K562 (cell line): ENCODE results near the gene JPT1. TPM values are rescaled to one million over a fixed set of nuclear protein-coding genes. Genes with fewer than 3 reads are reported as not detected.

Experiments
- ATAC-seq: fragments of 200-7000 bp; cut with Tn5 transposase; 3 replicates; pipeline ENCODE4 v1.9.1; 2020; ENCODE audit warnings: moderate library complexity
- BruUV-seq: library from RNA; stranded (reverse); fragments of 400-500 nt; replicated peaks from 2 replicates; lab custom pipeline; 2021; lab: Mats Ljungman, UMichigan
- CTCF ChIA-PET: fragments of 300-600 bp; formaldehyde crosslinking; extraction: SDS; loops from one replicate; lab custom pipeline; 2021; ENCODE audit warnings: low intra/inter-chr PET ratio; lab: Yijun Ruan, JAX
- POLR2A ChIA-PET: fragments of 300-600, 350-650 bp; sonication (Branson Sonifier 250); formaldehyde crosslinking; extraction: SDS; loops from one replicate; lab custom pipeline; 2021; ENCODE audit warnings: antibody characterized with exemption, inconsistent platforms; lab: Yijun Ruan, JAX
- DNase-seq, 4 experiments: peaks; one replicate each; pipeline versions ENCODE4 v3.0.0 to v3.0.0-alpha.2; 2011 to 2018; ENCODE audit warnings: low spot score in 3 of 4, mixed read lengths in 3 of 4; ENCODE audit errors: extremely low read depth in 1 of 4
- FAIRE-seq: peaks from 2 replicates; lab custom pipeline; 2011; peaks lifted over from hg19 to GRCh38; lab: Jason Lieb, UNC
- H2AFZ ChIP-seq: 2 replicates; pipeline ENCODE4 v1.6.0; 2011; ENCODE audit warnings: low read depth, low read length, control low read depth, inconsistent platforms
- H3K27ac ChIP-seq: fragments of 200-600 bp; 3 replicates; pipeline ENCODE4 v1.8.0; 2011; ENCODE audit warnings: low read depth, mild to moderate bottlenecking, control low read depth, inconsistent platforms, low read length, moderate library complexity, mixed read lengths; ENCODE audit errors: extremely low read depth
- H3K27me3 ChIP-seq, 2 experiments: fragments of 300-600 bp in 1 of 2; 2 replicates in 1 of 2; 3 replicates in 1 of 2; pipeline versions ENCODE4 v1.6.0 to v1.8.0; 2011; ENCODE audit warnings: inconsistent platforms in 2 of 2, low read length in 2 of 2, mild to moderate bottlenecking in 1 of 2, mixed read lengths in 1 of 2, moderate library complexity in 1 of 2; ENCODE audit not compliant: control insufficient read depth in 2 of 2, insufficient read depth in 2 of 2
- H3K36me3 ChIP-seq: fragments of 300-600 bp; 3 replicates; pipeline ENCODE4 v1.8.0; 2011; ENCODE audit warnings: mild to moderate bottlenecking, low read length, inconsistent platforms; ENCODE audit not compliant: control insufficient read depth, insufficient read depth
- H3K4me1 ChIP-seq, 2 experiments: fragments of 200-600 bp in 1 of 2; replicated peaks in 1 of 2; 2 replicates in 1 of 2; 3 replicates in 1 of 2; pipeline versions ENCODE4 v1.5.1 to v1.8.0; 2011; ENCODE audit warnings: inconsistent platforms in 2 of 2, low read length in 2 of 2, mild to moderate bottlenecking in 1 of 2, mixed read lengths in 1 of 2, moderate library complexity in 1 of 2; ENCODE audit not compliant: control insufficient read depth in 2 of 2, insufficient read depth in 2 of 2
- H3K4me2 ChIP-seq: 2 replicates; pipeline ENCODE4 v1.6.1; 2011; ENCODE audit warnings: low read length, control low read depth, inconsistent platforms, mixed read lengths; ENCODE audit not compliant: insufficient read depth
- H3K4me3 ChIP-seq: fragments of 200-600 bp; sonication (generic), shearing (Covaris generic); 2 replicates; pipeline ENCODE4 v1.5.1; 2016; ENCODE audit warnings: control low read depth, inconsistent platforms
- H3K79me2 ChIP-seq: fragments of 200-600 bp; 3 replicates; pipeline ENCODE4 v1.8.0; 2011; ENCODE audit warnings: low read length, inconsistent platforms; ENCODE audit not compliant: control insufficient read depth, insufficient read depth
- H3K9ac ChIP-seq, 2 experiments: 2 replicates each; pipeline versions ENCODE4 v1.6.0 to v1.6.1; 2011; ENCODE audit warnings: low read depth in 2 of 2, low read length in 2 of 2, control low read depth in 1 of 2, inconsistent platforms in 1 of 2, mild to moderate bottlenecking in 1 of 2, mixed read lengths in 1 of 2; ENCODE audit not compliant: insufficient read depth in 1 of 2
- H3K9me1 ChIP-seq: one replicate; pipeline ENCODE4 v1.6.0; 2011; ENCODE audit warnings: inconsistent platforms, mild to moderate bottlenecking, low read length, moderate library complexity; ENCODE audit not compliant: control insufficient read depth, insufficient read depth
- H3K9me3 ChIP-seq: replicated peaks from 2 replicates; pipeline ENCODE4 v1.5.1; 2011; ENCODE audit warnings: low read depth, low read length, inconsistent platforms; ENCODE audit not compliant: control insufficient read depth, insufficient read depth
- H4K20me1 ChIP-seq: replicated peaks from 2 replicates; pipeline ENCODE4 v1.6.1; 2011; ENCODE audit warnings: low read length, inconsistent platforms, mixed read lengths; ENCODE audit not compliant: control insufficient read depth, insufficient read depth
- CAMTA2 ChIP-seq: fragments of 250-450 bp; sonication (Bioruptor Pico); conservative IDR thresholded peaks from 2 replicates; pipeline ENCODE4 v1.5.1; 2022
- GABPB1 ChIP-seq: sonication (generic); formaldehyde crosslinking; IDR thresholded peaks from 2 replicates; pipeline ENCODE4 v1.8.0; 2022; ENCODE audit warnings: mild to moderate bottlenecking, missing genetic modification reagents
- MEIS2 ChIP-seq: fragments of 450-650 bp; IDR thresholded peaks from 2 replicates; pipeline ENCODE4 v1.6.1; 2014; ENCODE audit warnings: mild to moderate bottlenecking; ENCODE audit not compliant: partially characterized antibody
- MTA3 ChIP-seq: fragments of 450-650 bp; formaldehyde crosslinking; IDR thresholded peaks from 2 replicates; pipeline ENCODE4 v1.6.1; 2017; ENCODE audit warnings: mild to moderate bottlenecking, borderline replicate concordance
- MYC ChIP-seq, 2 experiments: fragments of 250-450 bp in 1 of 2; sonication (Bioruptor Pico) in 1 of 2; IDR thresholded peaks; 2 replicates each; pipeline versions ENCODE4 v1.5.1 to v1.6.1; 2012 to 2021; ENCODE audit warnings: low read depth in 2 of 2, borderline replicate concordance in 1 of 2, improper control_type of control experiment in 1 of 2, low read length in 1 of 2, mild to moderate bottlenecking in 1 of 2, moderate library complexity in 1 of 2
- NRF1 ChIP-seq, 2 experiments: fragments of 450-650 bp; IDR thresholded peaks in 1 of 2; conservative IDR thresholded peaks in 1 of 2; 2 replicates each; pipeline ENCODE4 v1.6.1; 2014; ENCODE audit warnings: mild to moderate bottlenecking in 2 of 2
- RBM22 ChIP-seq: fragments of 200-400 bp; formaldehyde crosslinking; IDR thresholded peaks from 2 replicates; pipeline ENCODE4 v1.6.1; 2018; ENCODE audit warnings: low read length, low read depth; ENCODE audit not compliant: poor library complexity, severe bottlenecking
- RBM34 ChIP-seq: fragments of 200-400 bp; formaldehyde crosslinking; IDR thresholded peaks from 2 replicates; pipeline ENCODE4 v1.6.1; 2018; ENCODE audit warnings: low read length, borderline replicate concordance; ENCODE audit not compliant: insufficient read depth
- TAF7 ChIP-seq: fragments of 450-650 bp; IDR thresholded peaks from 2 replicates; pipeline ENCODE4 v1.6.1; 2016; ENCODE audit warnings: missing genetic modification characterization, missing compliant biosample characterization
- THRAP3 ChIP-seq: fragments of 450-650 bp; IDR thresholded peaks from 2 replicates; pipeline ENCODE4 v1.6.1; 2016; ENCODE audit warnings: mild to moderate bottlenecking, inconsistent platforms, borderline replicate concordance
- TRIM28 ChIP-seq: fragments of 450-650 bp; IDR thresholded peaks from 2 replicates; pipeline ENCODE4 v1.6.1; 2017
- ZNF561 ChIP-seq: fragments of 450-650 bp; formaldehyde crosslinking; conservative IDR thresholded peaks from 2 replicates; pipeline ENCODE4 v1.4.0; 2020; ENCODE audit warnings: mild to moderate bottlenecking, moderate library complexity
- WGBS: fragments of 100-300 bp; shearing (Covaris generic); methylation state at CpG from one replicate; pipeline ENCODE4 v1.1.6; 2016; ENCODE audit warnings: low coverage, mixed read lengths; ENCODE audit not compliant: insufficient coverage; ENCODE audit errors: missing lambda C conversion rate; 5-methylcytosine and 5-hydroxymethylcytosine counted together
- in situ Hi-C: fragments of 300-500 bp; cut with MboI; formaldehyde crosslinking; loops from 4 replicates; pipeline ENCODE4 v1.15.0; 2018; ENCODE audit warnings: inconsistent platforms, mixed read lengths
- intact Hi-C: fragments of 100-400 bp; cut with micrococcal nuclease; formaldehyde crosslinking; loops from 2 replicates; pipeline ENCODE4 v1.14.2; 2022
- polyA plus RNA-seq, 8 experiments: library from polyadenylated mRNA; depleted of rRNA in 4 of 8; stranded (reverse) in 5 of 8; unstranded in 3 of 8; fragments of >200 nt; fragmentation: Nextera tagmentation in 2 of 8; fragmentation: Illumina TruSeq in 1 of 8; extraction: Ambion mirVana in 2 of 8; extraction: Trizol in 1 of 8; gene quantifications; 2 replicates each; pipeline versions ENCODE4 v1.2.1 to v1.2.3, GENCODE V29; 2011 to 2014; ENCODE audit warnings: inconsistent platforms in 1 of 8, missing spikeins in 1 of 8
- total RNA-seq, 7 experiments: library from RNA; depleted of rRNA in 6 of 7; stranded (reverse); fragments of >200 nt in 6 of 7; fragmentation: Illumina TruSeq in 2 of 7; extraction: Trizol in 2 of 7; gene quantifications; 2 replicates each; pipeline versions ENCODE4 v1.2.1 to v1.2.3, GENCODE V29; 2011 to 2021; ENCODE audit warnings: low replicate concordance in 1 of 7
- TF ChIP-seq, protein P1 (sequence below), 2 experiments: IDR thresholded peaks; 2 replicates each; pipeline ENCODE4 v1.6.1; 2011; ENCODE audit warnings: borderline replicate concordance in 1 of 2, control low read depth in 1 of 2, low read depth in 1 of 2, low read length in 1 of 2, mild to moderate bottlenecking in 1 of 2, mixed read lengths in 1 of 2, moderate library complexity in 1 of 2; ENCODE audit not compliant: insufficient read depth in 1 of 2, insufficient read length in 1 of 2, poor library complexity in 1 of 2, severe bottlenecking in 1 of 2; ENCODE audit errors: extremely low read depth in 1 of 2
- TF ChIP-seq, protein P2 (sequence below): fragments of 250-450 bp; sonication (Bioruptor Pico); IDR thresholded peaks from 2 replicates; pipeline ENCODE4 v1.5.0; 2022; ENCODE audit warnings: mild to moderate bottlenecking
- TF ChIP-seq, protein P3 (sequence below): IDR thresholded peaks from 2 replicates; pipeline ENCODE4 v1.6.1; 2011; ENCODE audit not compliant: insufficient read length; ENCODE audit errors: extremely low read depth

Gene JPT1
- total and polyA plus RNA-seq, 9 of the 15 experiments (the other 6 are each of a cell fraction or from before 2014, with no cell fraction given), result 56.7 to 292 (median 144) TPM

DNA sequence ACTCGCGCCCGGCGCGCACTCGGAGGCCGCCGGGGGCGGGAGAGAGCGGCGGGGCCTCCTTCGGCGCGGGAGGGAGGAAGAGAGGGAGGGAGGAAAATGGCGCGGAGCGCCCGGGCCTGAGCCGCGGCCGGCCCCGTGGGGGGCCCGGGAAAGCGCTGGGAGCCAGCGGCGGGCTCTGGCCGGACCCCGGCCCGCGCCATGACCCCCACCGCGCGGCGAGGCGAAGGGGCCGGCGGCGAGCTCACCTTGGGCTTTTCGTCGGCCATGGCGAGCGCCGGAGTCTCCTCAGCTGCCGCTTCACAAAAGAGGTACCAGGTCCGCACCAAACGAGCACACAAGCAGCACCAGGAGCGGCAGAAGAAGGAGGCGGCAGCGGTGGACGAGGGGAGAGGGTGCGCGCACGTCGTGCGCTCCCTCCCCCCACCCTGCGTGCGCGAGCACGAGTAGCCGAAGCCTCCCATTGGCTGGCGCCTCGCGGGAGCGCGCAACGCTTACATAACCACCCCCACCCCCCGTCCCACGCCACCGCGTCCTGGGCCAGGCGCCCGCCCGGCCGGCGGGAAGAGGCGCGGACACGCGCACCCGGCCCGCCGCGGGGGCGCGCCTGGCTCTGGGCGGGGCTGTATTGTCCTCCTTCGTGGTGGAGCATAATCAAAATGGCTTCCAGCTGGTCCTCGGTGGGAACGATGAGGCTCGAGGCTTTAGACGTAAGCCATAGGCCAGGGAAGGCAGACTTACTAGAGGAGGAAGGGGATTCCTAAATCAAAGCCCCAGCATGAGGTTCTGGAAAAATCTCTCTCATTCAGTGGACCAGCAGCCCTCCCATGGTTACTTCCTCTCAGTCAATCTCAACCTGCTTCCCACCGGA is 28.5 kb upstream of the JPT1 start, which contains the start of gene SUMO2 (continued):
- peak; percentile 83 to 85 for TF ChIP-seq NRF1 (conservative IDR thresholded peaks at IDR 0.05 in 1 of 2, IDR thresholded peaks at IDR 0.05 in 1 of 2)
- TF ChIP-seq, all 486 proteins: peak for 144

DNA sequence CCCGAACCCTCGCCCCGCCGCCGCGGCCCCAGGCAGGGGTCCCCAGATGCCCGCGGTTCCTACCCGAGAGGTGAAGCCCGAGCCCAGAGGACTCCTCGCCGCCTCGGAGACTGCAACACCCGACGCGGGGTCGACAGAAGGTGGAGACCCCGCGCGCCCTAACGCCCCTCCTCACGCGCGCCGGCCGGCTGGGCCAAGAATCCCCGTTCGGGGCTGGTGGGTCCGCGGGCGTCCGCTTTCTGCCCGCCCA is 27.9 kb upstream of the JPT1 start:
- H2AFZ ChIP-seq, result no peak overlapping the region
- no peak for DNase-seq
- no TSS peak for BruUV-seq
- no peaks in the 10 kb centered on the region for H4K20me1 ChIP-seq
- H3K4me2 ChIP-seq, result peak overlapping the region; percentile 86; the same call in 1 of the 2 replicates
- peaks cover 64% of the 10 kb centered on the region for H3K79me2 ChIP-seq
- WGBS, result 1% methylated on average over 25 of the region's 33 CpGs
- peaks cover 18 to 26% of the 10 kb centered on the region in 2 experiments; a peak in 4 of 5 replicates for H3K4me1 ChIP-seq
- H3K9ac ChIP-seq, result peak overlapping the region; percentile 94 to 99
- ChIA-PET CTCF (no interaction called here), POLR2A (interaction anchor here (1.4 kb wide), 1 partner anchor 58 kb away, joined by 5 read pairs; no protein-coding TSS in a partner anchor)
- FAIRE-seq, result no peak
- H3K36me3 ChIP-seq, result peaks cover 37% of the 10 kb centered on the region
- H3K4me3 ChIP-seq, result peak overlapping the region; percentile 100
- intact Hi-C loops, result loop anchor here (5.0 kb wide), 1 partner anchor 50 kb away; the partner anchor contains the start of gene NT5C
- H3K9me3 ChIP-seq, result no peaks in the 10 kb centered on the region
- no peaks in the 10 kb centered on the region for H3K9me1 ChIP-seq
- in situ Hi-C loops, result no loop called here
- peak overlapping the region; percentile 100 for H3K27ac ChIP-seq
- H3K27me3 ChIP-seq, result no peaks in the 10 kb centered on the region
- peak; percentile 16; the same call in 1 of the 3 replicates for ATAC-seq
- no peak for TF ChIP-seq ZNF561 (CRISPR knock-in tag)
- TF ChIP-seq MYC (IDR thresholded peaks at IDR 0.05; ENCODE audit: low read depth, low read length), result peak; percentile 2; the same call in 1 of the 2 replicates
- no peak for TF ChIP-seq MYC (CRISPR knock-in tag; IDR thresholded peaks at IDR 0.05; ENCODE audit: borderline replicate concordance, low read depth)
- TF ChIP-seq, protein P1, sequence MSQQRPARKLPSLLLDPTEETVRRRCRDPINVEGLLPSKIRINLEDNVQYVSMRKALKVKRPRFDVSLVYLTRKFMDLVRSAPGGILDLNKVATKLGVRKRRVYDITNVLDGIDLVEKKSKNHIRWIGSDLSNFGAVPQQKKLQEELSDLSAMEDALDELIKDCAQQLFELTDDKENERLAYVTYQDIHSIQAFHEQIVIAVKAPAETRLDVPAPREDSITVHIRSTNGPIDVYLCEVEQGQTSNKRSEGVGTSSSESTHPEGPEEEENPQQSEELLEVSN (IDR thresholded peaks at IDR 0.05; ENCODE audit: borderline replicate concordance in 1 of 2, extremely low read depth in 1 of 2, insufficient read depth in 1 of 2, insufficient read length in 1 of 2, low read depth in 1 of 2, low read length in 1 of 2, poor library complexity in 1 of 2, severe bottlenecking in 1 of 2), result no peak
- TF ChIP-seq TAF7 (tag), result no peak
- peak; percentile 57 for TF ChIP-seq RBM22
- 0 out of 2 replicates have a peak, but pooled peaks have one; percentile 73 for TF ChIP-seq GABPB1
- 0 out of 2 replicates have a peak, but pooled peaks have one; percentile 30 for TF ChIP-seq RBM34
- TF ChIP-seq CAMTA2 (CRISPR knock-in tag), result no peak
- TF ChIP-seq, protein P2, sequence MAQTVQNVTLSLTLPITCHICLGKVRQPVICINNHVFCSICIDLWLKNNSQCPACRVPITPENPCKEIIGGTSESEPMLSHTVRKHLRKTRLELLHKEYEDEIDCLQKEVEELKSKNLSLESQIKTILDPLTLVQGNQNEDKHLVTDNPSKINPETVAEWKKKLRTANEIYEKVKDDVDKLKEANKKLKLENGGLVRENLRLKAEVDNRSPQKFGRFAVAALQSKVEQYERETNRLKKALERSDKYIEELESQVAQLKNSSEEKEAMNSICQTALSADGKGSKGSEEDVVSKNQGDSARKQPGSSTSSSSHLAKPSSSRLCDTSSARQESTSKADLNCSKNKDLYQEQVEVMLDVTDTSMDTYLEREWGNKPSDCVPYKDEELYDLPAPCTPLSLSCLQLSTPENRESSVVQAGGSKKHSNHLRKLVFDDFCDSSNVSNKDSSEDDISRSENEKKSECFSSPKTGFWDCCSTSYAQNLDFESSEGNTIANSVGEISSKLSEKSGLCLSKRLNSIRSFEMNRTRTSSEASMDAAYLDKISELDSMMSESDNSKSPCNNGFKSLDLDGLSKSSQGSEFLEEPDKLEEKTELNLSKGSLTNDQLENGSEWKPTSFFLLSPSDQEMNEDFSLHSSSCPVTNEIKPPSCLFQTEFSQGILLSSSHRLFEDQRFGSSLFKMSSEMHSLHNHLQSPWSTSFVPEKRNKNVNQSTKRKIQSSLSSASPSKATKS (CRISPR knock-in tag), result no peak
- TF ChIP-seq, protein P3, sequence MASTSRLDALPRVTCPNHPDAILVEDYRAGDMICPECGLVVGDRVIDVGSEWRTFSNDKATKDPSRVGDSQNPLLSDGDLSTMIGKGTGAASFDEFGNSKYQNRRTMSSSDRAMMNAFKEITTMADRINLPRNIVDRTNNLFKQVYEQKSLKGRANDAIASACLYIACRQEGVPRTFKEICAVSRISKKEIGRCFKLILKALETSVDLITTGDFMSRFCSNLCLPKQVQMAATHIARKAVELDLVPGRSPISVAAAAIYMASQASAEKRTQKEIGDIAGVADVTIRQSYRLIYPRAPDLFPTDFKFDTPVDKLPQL, result no peak
- no peak for TF ChIP-seq MEIS2
- TF ChIP-seq THRAP3, result no peak
- TF ChIP-seq TRIM28, result no peak
- TF ChIP-seq MTA3, result no peak
